ENCODE results near the gene ACSS2.
"Not testable (repeated sequence)": the region's sequence is repeated elsewhere in the genome, so short reads cannot be mapped to it uniquely, and the experiment has no call there.

The ACSS2 gene

DNA sequence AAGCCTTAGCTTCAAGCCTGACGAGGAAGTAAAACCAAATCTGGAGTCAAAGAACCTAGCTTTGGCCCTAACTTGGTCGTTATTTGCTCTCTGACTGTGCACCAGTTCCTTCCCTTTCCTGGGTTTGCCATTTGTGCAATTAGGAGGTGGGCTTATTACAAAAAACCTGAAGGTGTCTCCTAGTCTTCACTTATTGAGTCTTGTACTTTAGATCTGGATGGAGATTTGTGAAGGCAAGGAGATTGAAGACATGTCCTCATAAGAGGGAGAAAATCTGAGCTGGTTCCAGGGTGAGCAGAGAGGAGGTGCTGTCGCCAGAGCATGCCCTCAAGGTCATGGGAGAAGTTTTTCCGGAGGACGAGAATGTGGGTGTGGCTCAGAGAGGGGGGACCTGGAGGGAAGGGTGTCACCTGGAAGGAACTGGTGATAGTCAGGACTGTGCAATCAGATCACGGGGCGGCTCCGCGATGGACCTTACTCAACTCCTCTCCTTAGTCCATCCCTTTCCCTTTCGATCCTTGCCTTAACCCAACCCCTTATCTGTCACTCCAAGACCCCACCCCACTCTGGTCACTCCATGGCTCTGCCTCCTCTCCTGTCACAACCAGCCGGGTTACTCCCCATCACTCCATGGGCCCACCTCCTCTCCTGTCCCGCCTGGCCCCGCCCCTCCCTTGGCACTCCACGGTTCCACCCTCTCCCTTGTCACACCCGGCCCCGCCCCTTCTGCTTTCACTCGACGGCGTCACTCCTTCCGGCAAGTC lies 588 bp upstream of the ACSS2 start:
- CTCF ChIA-PET, result interaction anchor here (1.6 kb wide), 1 partner anchor 80 kb away, joined by 4 read pairs; the partner anchor contains the start of genes GSS and MYH7B
- POLR2A ChIA-PET, result interaction anchor here (1.1 to 2.7 kb wide), 3 partner anchors 50 to 81 kb away, joined by 3 to 16 read pairs (median 4); partner anchors contain the start of genes GSS, MYH7B and NCOA6
- DNase-seq (ENCODE audit: extremely low spot score), result peak; percentile 96
- TF ChIP-seq SP1 (IDR thresholded peaks at IDR 0.05) (0 out of 2 replicates have a peak, but pooled peaks have one; percentile 31), ELF4 (IDR thresholded peaks at IDR 0.05) (no peak)
- TF ChIP-seq, protein P1, sequence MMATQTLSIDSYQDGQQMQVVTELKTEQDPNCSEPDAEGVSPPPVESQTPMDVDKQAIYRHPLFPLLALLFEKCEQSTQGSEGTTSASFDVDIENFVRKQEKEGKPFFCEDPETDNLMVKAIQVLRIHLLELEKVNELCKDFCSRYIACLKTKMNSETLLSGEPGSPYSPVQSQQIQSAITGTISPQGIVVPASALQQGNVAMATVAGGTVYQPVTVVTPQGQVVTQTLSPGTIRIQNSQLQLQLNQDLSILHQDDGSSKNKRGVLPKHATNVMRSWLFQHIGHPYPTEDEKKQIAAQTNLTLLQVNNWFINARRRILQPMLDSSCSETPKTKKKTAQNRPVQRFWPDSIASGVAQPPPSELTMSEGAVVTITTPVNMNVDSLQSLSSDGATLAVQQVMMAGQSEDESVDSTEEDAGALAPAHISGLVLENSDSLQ (IDR thresholded peaks at IDR 0.05), result peak; percentile 91

DNA sequence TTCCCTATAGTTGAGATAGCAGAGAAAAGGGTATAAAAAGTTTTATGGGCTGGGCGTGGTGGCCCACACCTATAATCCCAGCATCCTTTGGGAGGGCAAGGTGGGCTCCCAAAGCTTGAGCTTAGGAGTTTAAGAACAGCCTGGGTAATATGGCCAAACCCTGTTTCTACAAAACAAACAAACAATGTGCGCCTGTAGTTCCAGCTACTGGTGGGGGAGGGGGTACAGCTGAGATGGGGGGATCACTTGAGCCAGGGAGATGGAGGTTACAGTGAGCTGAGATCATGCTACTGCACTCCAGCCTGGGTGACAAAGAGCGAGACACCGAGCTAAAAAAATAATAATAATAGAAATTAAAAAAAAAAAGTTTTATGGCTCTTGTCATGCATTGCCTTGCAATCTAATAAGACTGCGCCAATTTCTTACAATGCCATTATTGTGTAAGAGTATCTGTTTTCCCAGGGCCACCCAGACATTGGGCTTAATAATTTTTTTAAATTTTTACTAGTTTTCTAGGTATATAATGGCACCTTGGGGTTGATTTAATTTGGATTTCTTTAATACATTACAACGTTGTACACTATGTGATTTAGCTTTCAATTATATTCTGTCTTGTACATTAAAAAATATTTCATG lies 3.9 kb downstream of the ACSS2 start:
- ChIA-PET POLR2A (interaction anchor here (0.9 kb wide), 1 partner anchor 75 kb away, joined by 4 read pairs; the partner anchor contains the start of genes GSS and MYH7B), CTCF (interaction anchor here (0.6 kb wide), 1 partner anchor 26 kb away, joined by 7 read pairs; no protein-coding TSS in a partner anchor)
- TF ChIP-seq ELF4 (IDR thresholded peaks at IDR 0.05), result no peak
- no peak for TF ChIP-seq SUZ12 (IDR thresholded peaks at IDR 0.05)
- no peak for TF ChIP-seq ARNT (IDR thresholded peaks at IDR 0.05)
- no peak for TF ChIP-seq FOXK2 (IDR thresholded peaks at IDR 0.05)
- no peak for TF ChIP-seq HDGF (IDR thresholded peaks at IDR 0.05; ENCODE audit: borderline replicate concordance)
- TF ChIP-seq L3MBTL2 (conservative IDR thresholded peaks at IDR 0.05), result no peak
- DNase-seq (ENCODE audit: extremely low spot score), result no peak

DNA sequence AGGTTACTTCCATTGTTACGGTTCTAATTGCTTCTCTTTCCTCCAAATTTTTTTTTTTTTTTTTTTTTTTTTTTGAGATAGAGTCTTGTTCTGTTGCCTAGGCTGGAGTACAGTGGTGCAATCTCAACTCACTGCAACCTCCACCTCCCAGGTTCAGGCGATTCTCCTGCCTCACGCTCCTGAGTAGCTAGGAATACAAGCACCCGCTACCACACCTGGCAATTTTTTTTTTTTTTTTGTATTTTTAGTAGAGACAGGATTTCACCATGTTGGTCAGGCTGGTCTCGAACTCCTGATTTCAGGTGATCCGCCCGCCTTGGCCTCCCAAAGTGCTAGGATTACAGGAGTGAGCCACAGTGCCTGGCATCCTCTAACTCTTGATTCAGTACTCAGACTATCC lies 4.6 kb downstream of the ACSS2 start:
- POLR2A ChIA-PET, result interaction anchor here (0.9 kb wide), 1 partner anchor 74 kb away, joined by 4 read pairs; the partner anchor contains the start of genes GSS and MYH7B
- DNase-seq (ENCODE audit: extremely low spot score), result not testable (repeated sequence)
- CTCF ChIA-PET, result interaction anchor here (0.6 kb wide), 1 partner anchor 26 kb away, joined by 7 read pairs; no protein-coding TSS in a partner anchor

DNA sequence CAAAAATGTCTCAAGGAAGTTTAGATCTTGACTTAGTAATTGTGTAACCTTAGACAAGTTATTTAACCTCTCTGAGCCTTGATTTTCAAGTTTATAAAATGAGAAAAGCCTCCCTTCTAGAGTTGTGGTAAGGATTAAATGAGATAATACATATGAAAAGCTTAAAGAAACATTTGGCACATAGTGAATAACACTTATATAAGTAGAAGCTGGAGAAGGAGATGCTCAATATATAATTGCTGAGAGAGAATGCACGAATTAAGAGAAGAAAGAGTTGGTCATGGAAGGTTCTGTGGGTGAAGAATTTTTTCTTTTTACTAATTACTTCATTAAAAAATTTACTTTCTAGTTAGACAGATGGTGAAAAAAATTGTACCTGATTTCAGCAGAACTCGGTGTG lies 5.3 kb downstream of the ACSS2 start:
- POLR2A ChIA-PET, result no interaction called here

DNA sequence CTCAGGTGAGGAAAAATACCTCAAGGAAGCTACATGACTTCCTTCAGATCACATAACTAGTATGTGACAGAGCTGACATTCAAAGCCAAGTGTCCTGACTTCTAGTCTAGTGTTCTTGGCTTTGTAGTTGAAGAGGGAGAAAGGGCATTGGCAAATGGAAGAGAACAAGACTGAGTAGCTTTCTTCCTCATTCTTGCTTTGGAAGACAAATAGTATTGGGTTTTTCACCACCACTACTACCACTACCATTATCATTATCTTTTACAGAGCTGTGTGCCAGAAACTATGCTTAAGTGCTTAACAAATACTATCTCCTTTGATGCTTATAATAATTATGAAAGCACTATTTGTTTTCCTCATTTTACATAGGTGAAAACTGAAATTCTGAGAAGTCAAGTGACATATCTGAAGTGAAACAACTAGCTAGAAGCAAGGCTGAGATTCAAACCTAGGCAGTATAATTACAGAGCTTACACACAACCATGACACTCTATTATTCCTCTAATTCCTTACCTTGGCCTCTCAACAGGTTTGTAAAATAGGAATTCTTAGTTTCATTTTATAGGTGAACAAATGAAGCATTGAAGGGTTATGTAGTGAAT lies 6.8 kb downstream of the ACSS2 start:
- no peak for DNase-seq (ENCODE audit: extremely low spot score)
- CTCF ChIA-PET, result interaction anchor here (0.6 to 1.0 kb wide), 2 partner anchors 9 to 346 kb away, joined by 3 read pairs; no protein-coding TSS in a partner anchor
- TF ChIP-seq, protein P1 (IDR thresholded peaks at IDR 0.05), result no peak
- TF ChIP-seq BHLHE40 (IDR thresholded peaks at IDR 0.05; ENCODE audit: borderline replicate concordance) (no peak), SUZ12 (IDR thresholded peaks at IDR 0.05) (no peak), NFRKB (IDR thresholded peaks at IDR 0.05) (no peak), FOXA1 (IDR thresholded peaks at IDR 0.05) (no peak), ELF4 (IDR thresholded peaks at IDR 0.05) (no peak), TARDBP (IDR thresholded peaks at IDR 0.05) (no peak), LEF1 (IDR thresholded peaks at IDR 0.05; ENCODE audit: borderline replicate concordance) (no peak), HDGF (IDR thresholded peaks at IDR 0.05; ENCODE audit: borderline replicate concordance) (no peak), ZNF384 (IDR thresholded peaks at IDR 0.05) (no peak), SP1 (IDR thresholded peaks at IDR 0.05) (no peak), FOXK2 (IDR thresholded peaks at IDR 0.05) (no peak), CTBP1 (IDR thresholded peaks at IDR 0.05; ENCODE audit: borderline replicate concordance) (no peak), ARNT (IDR thresholded peaks at IDR 0.05) (no peak)
- POLR2A ChIA-PET, result no interaction called here

More for the DNA sequence above, 5.3 kb downstream of the ACSS2 start:
- no peak for DNase-seq (ENCODE audit: extremely low spot score)
- CTCF ChIA-PET, result interaction anchor here (0.6 kb wide), 1 partner anchor 23 kb away, joined by 4 read pairs; no protein-coding TSS in a partner anchor
- TF ChIP-seq ZNF384 (IDR thresholded peaks at IDR 0.05) (no peak), HDGF (IDR thresholded peaks at IDR 0.05; ENCODE audit: borderline replicate concordance) (no peak), ARNT (IDR thresholded peaks at IDR 0.05) (no peak), ELF4 (IDR thresholded peaks at IDR 0.05) (no peak), CTBP1 (IDR thresholded peaks at IDR 0.05; ENCODE audit: borderline replicate concordance) (no peak), TARDBP (IDR thresholded peaks at IDR 0.05) (no peak), BHLHE40 (IDR thresholded peaks at IDR 0.05; ENCODE audit: borderline replicate concordance) (no peak), FOXA1 (IDR thresholded peaks at IDR 0.05) (no peak), LEF1 (IDR thresholded peaks at IDR 0.05; ENCODE audit: borderline replicate concordance) (no peak), FOXK2 (IDR thresholded peaks at IDR 0.05) (no peak), NFRKB (IDR thresholded peaks at IDR 0.05) (no peak), L3MBTL2 (conservative IDR thresholded peaks at IDR 0.05) (no peak), SP1 (IDR thresholded peaks at IDR 0.05) (no peak), FOXM1 (IDR thresholded peaks at IDR 0.05; ENCODE audit: borderline replicate concordance) (no peak), SUZ12 (IDR thresholded peaks at IDR 0.05) (no peak)
- TF ChIP-seq, protein P1 (IDR thresholded peaks at IDR 0.05), result no peak

DNA sequence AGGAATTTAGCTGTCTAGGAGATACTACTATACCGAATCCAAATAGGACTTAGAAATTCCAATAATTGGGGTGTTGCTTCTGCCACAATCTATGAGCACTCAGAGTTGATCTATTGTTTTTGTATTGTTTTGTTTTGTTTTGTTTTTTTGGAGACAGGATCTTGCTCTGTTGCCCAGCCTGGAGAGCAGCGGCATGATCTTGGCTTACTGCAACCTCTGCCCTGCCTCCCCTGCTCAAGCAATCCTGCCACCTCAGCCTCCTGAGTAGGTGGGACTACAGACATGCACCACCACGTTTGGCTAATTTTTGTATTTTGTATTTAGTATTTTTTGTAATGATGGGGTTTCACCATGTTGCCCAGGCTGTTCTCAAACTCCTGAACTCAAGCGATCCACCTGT lies 7.4 kb downstream of the ACSS2 start:
- CTCF ChIA-PET, result interaction anchor here (0.6 kb wide), 1 partner anchor 346 kb away, joined by 3 read pairs; no protein-coding TSS in a partner anchor
- TF ChIP-seq SP1 (IDR thresholded peaks at IDR 0.05) (no peak), FOXM1 (IDR thresholded peaks at IDR 0.05; ENCODE audit: borderline replicate concordance) (no peak), ELF4 (IDR thresholded peaks at IDR 0.05) (no peak), FOXA1 (IDR thresholded peaks at IDR 0.05) (no peak), CTBP1 (IDR thresholded peaks at IDR 0.05; ENCODE audit: borderline replicate concordance) (no peak), HDGF (IDR thresholded peaks at IDR 0.05; ENCODE audit: borderline replicate concordance) (no peak), FOXK2 (IDR thresholded peaks at IDR 0.05) (no peak), ZNF384 (IDR thresholded peaks at IDR 0.05) (no peak), SUZ12 (IDR thresholded peaks at IDR 0.05) (no peak)
- TF ChIP-seq, protein P1 (IDR thresholded peaks at IDR 0.05), result no peak
- POLR2A ChIA-PET, result interaction anchor here (0.6 kb wide), 1 partner anchor 1363 kb away, joined by 3 read pairs; no protein-coding TSS in a partner anchor
- DNase-seq (ENCODE audit: extremely low spot score), result no peak

All from HEK293T (cell line).